HUES64 (cell line): ENCODE measurements around the gene PDPR.
"Not testable (repeated sequence)": the region's sequence is repeated elsewhere in the genome, so short reads cannot be mapped to it uniquely, and the experiment has no call there.

Source experiments
- H3K27ac ChIP-seq: 2 replicates; pipeline ENCODE4 v1.7.0; 2013; ENCODE audit warnings: low read depth, low read length, inconsistent platforms
- H3K27me3 ChIP-seq: 2 replicates; pipeline ENCODE4 v1.6.1; 2013; ENCODE audit warnings: mild to moderate bottlenecking, low read length; ENCODE audit not compliant: insufficient read depth
- H3K36me3 ChIP-seq: 2 replicates; pipeline ENCODE4 v1.6.1; 2013; ENCODE audit warnings: mild to moderate bottlenecking, low read length; ENCODE audit not compliant: insufficient read depth
- H3K4me1 ChIP-seq: 2 replicates; pipeline ENCODE4 v1.6.1; 2013; ENCODE audit warnings: mild to moderate bottlenecking, low read length, moderate library complexity; ENCODE audit not compliant: insufficient read depth
- H3K4me3 ChIP-seq: 2 replicates; pipeline ENCODE4 v1.5.1; 2013; ENCODE audit warnings: mild to moderate bottlenecking, low read length, moderate library complexity
- H3K9ac ChIP-seq: 2 replicates; pipeline ENCODE4 v1.6.1; 2013; ENCODE audit warnings: mild to moderate bottlenecking, low read depth, low read length
- H3K9me3 ChIP-seq: 2 replicates; pipeline ENCODE4 v1.6.1; 2013; ENCODE audit warnings: low read depth, low read length; ENCODE audit not compliant: insufficient read depth
- WGBS: fragments of 150-250, 120-280 bp; methylation state at CpG from one replicate; pipeline ENCODE4 v1.1.7; 2013; ENCODE audit warnings: missing lambda C conversion rate; 5-methylcytosine and 5-hydroxymethylcytosine counted together

PDPR gene

DNA sequence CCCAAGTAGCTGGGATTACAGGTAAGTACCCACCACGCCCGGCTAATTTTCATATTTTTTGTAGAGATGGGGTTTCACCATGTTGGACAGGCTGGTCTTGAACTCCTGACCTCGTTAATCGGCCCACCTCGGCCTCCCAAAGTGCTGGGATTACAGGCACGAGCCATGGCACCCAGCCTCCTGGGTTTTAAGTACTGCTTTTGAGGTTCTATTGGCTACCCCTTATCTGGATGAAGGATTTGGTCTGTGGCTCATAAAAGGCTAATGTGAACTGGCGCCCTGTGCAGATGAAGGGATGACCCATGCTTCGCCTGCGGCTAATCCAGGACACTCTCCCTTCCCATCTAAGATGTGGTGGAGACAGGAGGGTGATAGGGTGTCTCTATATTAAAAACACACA is 85.0 kb downstream of the PDPR start:
- H3K9me3 ChIP-seq, H3K27me3 ChIP-seq, H3K9ac ChIP-seq, H3K27ac ChIP-seq, H3K4me1 ChIP-seq, H3K4me3 ChIP-seq, H3K36me3 ChIP-seq: not testable (repeated sequence)
- 93% methylated on average over 7 of the region's 9 CpGs for WGBS

DNA sequence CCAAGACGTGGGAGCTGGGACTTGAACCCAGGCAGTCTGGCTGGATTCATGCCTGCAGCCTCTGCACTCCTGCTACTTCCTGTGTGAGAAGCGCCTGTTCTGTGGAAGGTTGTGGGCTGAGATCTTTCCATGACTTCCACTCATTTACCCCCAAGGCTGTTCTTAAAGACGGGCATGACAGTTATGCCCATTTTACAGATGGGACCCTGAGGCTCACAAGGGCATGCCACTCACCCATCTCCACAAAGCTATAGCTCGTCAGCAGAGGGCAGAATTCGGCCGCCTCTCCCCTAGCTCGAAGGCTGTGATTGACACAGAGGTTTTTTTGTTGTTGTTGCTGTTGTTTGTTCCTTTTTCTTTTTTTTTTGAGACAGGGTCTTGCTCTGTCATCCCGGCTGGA is 85.9 kb downstream of the PDPR start:
- not testable (repeated sequence) for H3K27ac ChIP-seq, H3K27me3 ChIP-seq, H3K36me3 ChIP-seq, H3K9me3 ChIP-seq, H3K4me3 ChIP-seq, H3K4me1 ChIP-seq, H3K9ac ChIP-seq
- 93% methylated on average over 4 of the region's 8 CpGs for WGBS

DNA sequence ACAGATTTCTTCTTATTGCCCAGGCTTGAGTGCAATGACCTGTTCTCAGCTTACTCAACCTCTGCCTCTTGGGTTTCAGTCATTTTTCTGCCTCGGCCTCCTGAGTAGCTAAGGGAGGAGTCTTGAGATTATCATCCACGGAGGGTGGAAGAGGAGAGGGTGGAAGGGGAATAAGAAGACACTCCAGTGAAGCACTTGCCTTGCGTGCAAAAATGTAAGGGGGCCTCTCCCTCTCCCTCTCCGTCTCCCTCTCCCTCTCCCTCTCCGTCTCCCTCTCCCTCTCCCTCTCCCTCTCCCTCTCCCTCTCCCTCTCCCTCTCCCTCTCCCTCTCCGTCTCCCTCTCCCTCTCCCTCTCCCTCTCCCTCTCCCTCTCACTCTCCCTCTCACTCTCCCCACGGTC is 89.4 kb downstream of the PDPR start:
- H3K27ac ChIP-seq, H3K36me3 ChIP-seq, H3K27me3 ChIP-seq, H3K9me3 ChIP-seq, H3K4me3 ChIP-seq, H3K4me1 ChIP-seq, H3K9ac ChIP-seq: not testable (repeated sequence)
- WGBS, result 81% methylated on average over 3 of the region's 7 CpGs

DNA sequence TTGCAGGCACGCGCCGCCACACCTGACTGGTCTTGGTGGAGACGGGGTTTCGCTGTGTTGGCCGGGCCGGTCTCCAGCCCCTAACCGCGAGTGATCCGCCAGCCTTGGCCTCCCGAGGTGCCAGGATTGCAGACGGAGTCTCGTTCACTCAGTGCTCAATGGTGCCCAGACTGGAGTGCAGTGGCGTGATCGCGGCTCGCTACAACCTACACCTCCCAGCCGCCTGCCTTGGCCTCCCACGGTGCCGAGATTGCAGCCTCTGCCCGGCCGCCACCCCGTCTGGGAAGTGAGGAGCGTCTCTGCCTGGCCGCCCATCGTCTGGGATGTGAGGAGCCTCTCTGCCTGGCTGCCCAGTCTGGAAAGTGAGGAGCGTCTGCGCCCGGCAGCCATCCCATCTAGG is 89.9 kb downstream of the PDPR start:
- 96% methylated on average over 10 of the region's 29 CpGs for WGBS
- H3K27ac ChIP-seq, result not testable (repeated sequence)

DNA sequence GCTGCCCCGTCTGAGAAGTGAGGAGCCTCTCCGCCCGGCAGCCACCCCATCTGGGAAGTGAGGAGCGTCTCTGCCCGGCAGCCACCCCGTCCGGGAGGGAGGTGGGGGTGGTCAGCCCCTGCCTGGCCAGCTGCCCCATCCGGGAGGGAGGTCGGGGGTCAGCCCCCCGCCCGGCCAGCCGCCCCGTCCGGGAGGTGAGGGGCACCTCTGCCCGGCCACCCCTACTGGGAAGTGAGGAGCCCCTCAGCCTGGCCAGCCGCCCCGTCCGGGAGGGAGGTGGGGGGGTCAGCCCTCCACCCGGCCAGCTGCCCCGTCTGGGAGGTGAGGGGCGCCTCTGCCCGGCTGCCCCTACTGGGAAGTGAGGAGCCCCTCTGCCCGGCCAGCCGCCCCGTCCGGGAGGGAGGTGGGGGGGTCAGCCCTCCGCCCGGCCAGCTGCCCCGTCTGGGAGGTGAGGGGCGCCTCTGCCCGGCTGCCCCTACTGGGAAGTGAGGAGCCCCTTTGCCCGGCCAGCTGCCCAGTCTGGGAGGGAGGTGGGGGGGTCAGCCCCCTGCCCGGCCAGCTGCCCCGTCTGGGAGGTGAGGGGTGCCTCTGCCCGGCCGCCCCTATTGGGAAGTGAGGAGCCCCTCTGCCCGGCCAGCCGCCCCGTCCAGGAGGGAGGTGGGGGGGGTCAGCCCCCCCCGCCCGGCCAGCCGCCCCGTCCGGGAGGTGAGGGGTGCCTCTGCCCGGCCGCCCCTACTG is 90.7 kb downstream of the PDPR start:
- H3K9me3 ChIP-seq, H3K36me3 ChIP-seq, H3K27ac ChIP-seq, H3K4me1 ChIP-seq, H3K4me3 ChIP-seq, H3K9ac ChIP-seq, H3K27me3 ChIP-seq: not testable (repeated sequence)
- WGBS, result 98% methylated on average over 14 of the region's 46 CpGs

More for the DNA sequence above, 89.9 kb downstream of the PDPR start:
- not testable (repeated sequence) for H3K9ac ChIP-seq, H3K36me3 ChIP-seq, H3K4me1 ChIP-seq, H3K9me3 ChIP-seq, H3K4me3 ChIP-seq, H3K27me3 ChIP-seq

DNA sequence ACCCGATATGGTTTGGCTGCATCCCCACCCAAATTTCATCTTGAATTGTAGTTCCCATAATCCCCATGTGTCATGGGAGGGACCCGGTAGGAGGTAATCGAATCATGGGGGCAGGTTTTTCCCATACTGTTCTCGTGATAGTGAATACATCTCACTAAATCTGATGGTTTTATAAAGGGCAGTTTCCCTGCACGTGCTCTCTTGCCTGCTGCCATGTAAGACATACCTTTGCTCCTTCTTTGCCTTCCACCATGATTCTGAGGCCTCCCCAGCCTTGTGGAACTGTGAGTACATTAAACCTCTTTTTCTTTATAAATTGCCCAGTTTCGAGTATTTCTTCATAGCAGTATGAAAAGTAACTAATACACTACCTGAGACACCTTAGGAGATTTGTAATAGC is 92.2 kb downstream of the PDPR start:
- not testable (repeated sequence) for H3K9me3 ChIP-seq, H3K27me3 ChIP-seq, H3K36me3 ChIP-seq, H3K4me3 ChIP-seq, H3K9ac ChIP-seq, H3K4me1 ChIP-seq, H3K27ac ChIP-seq
- 100% methylated on average over 1 of the region's 6 CpGs for WGBS
